HL-60 (cell line): Measurements from ENCODE around the gene CHEK1.
A peak's percentile ranks its signal among the peaks of the same experiment; 100 is the strongest.

Experiments
- DNase-seq, 2 experiments: peaks; one replicate each; pipeline ENCODE4 v3.0.0-alpha.2; 2010 to 2020; ENCODE audit warnings: low read depth in 1 of 2, low spot score in 1 of 2
- H3K27ac ChIP-seq: fragments of 250-450 bp; sonication (Bioruptor Pico); replicated peaks from 2 replicates; pipeline ENCODE4 v1.5.1; 2020; ENCODE audit warnings: mild to moderate bottlenecking, moderate library complexity
- H3K27me3 ChIP-seq: fragments of 250-450 bp; sonication (Bioruptor Pico); 2 replicates; pipeline ENCODE4 v1.5.1; 2021; ENCODE audit warnings: mild to moderate bottlenecking, moderate library complexity; ENCODE audit not compliant: insufficient read depth, poor library complexity, severe bottlenecking
- H3K4me3 ChIP-seq: replicated peaks from 2 replicates; pipeline ENCODE4 v1.5.1; 2011; ENCODE audit warnings: mild to moderate bottlenecking, control low read depth, low read length; ENCODE audit not compliant: insufficient read depth
- CTCF ChIP-seq: IDR thresholded peaks from one replicate; pipeline ENCODE4 v1.5.1; 2011; ENCODE audit warnings: low read length, control low read depth, inconsistent platforms; ENCODE audit not compliant: insufficient read depth
- GABPA ChIP-seq: IDR thresholded peaks from 2 replicates; pipeline ENCODE4 v1.6.1; 2012; ENCODE audit warnings: low read depth
- POLR2AphosphoS5 ChIP-seq: IDR thresholded peaks from 2 replicates; pipeline ENCODE4 v1.6.1; 2012; ENCODE audit warnings: low read depth
- REST ChIP-seq: IDR thresholded peaks from 2 replicates; pipeline ENCODE4 v1.6.1; 2012; ENCODE audit warnings: low read depth; ENCODE audit not compliant: insufficient replicate concordance
- SPI1 ChIP-seq: IDR thresholded peaks from 2 replicates; pipeline ENCODE4 v1.6.1; 2012; ENCODE audit warnings: low read depth, mild to moderate bottlenecking, borderline replicate concordance

The CHEK1 gene

GRCh38 chr11:125587480-125587879 is 37.5 kb upstream of the CHEK1 start:
- TF ChIP-seq REST (no peak), SPI1 (no peak), POLR2AphosphoS5 (no peak), GABPA (no peak), CTCF (no peak)
- H3K4me3 ChIP-seq: no peak overlapping the region
- no peak overlapping the region for H3K27ac ChIP-seq
- no peak for DNase-seq
- no peaks in the 10 kb centered on the region for H3K27me3 ChIP-seq

GRCh38 chr11:125588505-125588904 is 36.5 kb upstream of the CHEK1 start:
- no peak overlapping the region for H3K4me3 ChIP-seq
- TF ChIP-seq GABPA (no peak), REST (no peak), POLR2AphosphoS5 (no peak), CTCF (no peak), SPI1 (no peak)
- DNase-seq: no peak
- no peaks in the 10 kb centered on the region for H3K27me3 ChIP-seq
- H3K27ac ChIP-seq: no peak overlapping the region

GRCh38 chr11:125591649-125592304 is 33.2 kb upstream of the CHEK1 start:
- Histone ChIP-seq H3K27me3 (no peaks in the 10 kb centered on the region), H3K4me3 (peak overlapping the region; percentile 60), H3K27ac (peak overlapping the region; percentile 89)
- DNase-seq: no peak
- TF ChIP-seq REST (no peak), GABPA (no peak), POLR2AphosphoS5 (peak; percentile 28)
